Activated T-cell treated with anti-CD3 and anti-CD28 coated beads, Interleukin-2, amount 50 U/mL, for 4 hours (primary cell): Measurements from ENCODE around the gene POU2F3. TPM values are rescaled to one million over a fixed set of nuclear protein-coding genes. Genes with fewer than 3 reads are reported as not detected.
A peak's percentile ranks its signal among the peaks of the same experiment; 100 is the strongest.

Source experiments
- ATAC-seq, 2 donors: fragments of 200-7000 bp; cut with Tn5 transposase; one replicate each; pipeline ENCODE4 v1.10.0; 2021
- DNase-seq: peaks from one replicate; pipeline ENCODE4 v3.0.0-alpha.2; 2020
- H3K27me3 Mint-ChIP-seq: one replicate; pipeline ENCODE4 v1.8.0; 2021; ENCODE audit warnings: low read depth, mixed read lengths
- H3K36me3 Mint-ChIP-seq: one replicate; pipeline ENCODE4 v1.8.0; 2022; ENCODE audit warnings: mixed read lengths; ENCODE audit not compliant: insufficient read depth
- H3K4me1 Mint-ChIP-seq: one replicate; pipeline ENCODE4 v1.8.0; 2021; ENCODE audit warnings: low read depth, mixed read lengths
- H3K4me3 Mint-ChIP-seq: one replicate; pipeline ENCODE4 v1.8.0; 2021; ENCODE audit warnings: mild to moderate bottlenecking, moderate library complexity, mixed read lengths
- H3K9me3 Mint-ChIP-seq: one replicate; pipeline ENCODE4 v1.8.0; 2021; ENCODE audit warnings: mixed read lengths
- total RNA-seq, 3 donors: library from RNA; stranded (reverse); gene quantifications; one replicate each; pipeline ENCODE4 v1.2.1, GENCODE V29; 2021

The POU2F3 gene
- total RNA-seq, 3 donors from 2014 or later = not detected

- ATAC-seq = no peak
- no peak for DNase-seq
- no peaks in the 10 kb centered on the region for H3K9me3 Mint-ChIP-seq
- H3K4me1 Mint-ChIP-seq = peaks cover 19% of the 10 kb centered on the region
- no peaks in the 10 kb centered on the region for H3K36me3 Mint-ChIP-seq
- H3K4me3 Mint-ChIP-seq = no peak overlapping the region
- peaks cover 40% of the 10 kb centered on the region for H3K27me3 Mint-ChIP-seq
Measured at GRCh38 chr11:120332822-120333716, 93.1 kb downstream of the POU2F3 start.

GRCh38 chr11:120333801-120334200 lies 93.9 kb downstream of the POU2F3 start:
- ATAC-seq (no peak), DNase-seq (no peak)
- H3K4me3 Mint-ChIP-seq = no peak overlapping the region
- peaks cover 23% of the 10 kb centered on the region for H3K4me1 Mint-ChIP-seq
- H3K9me3 Mint-ChIP-seq = no peaks in the 10 kb centered on the region
- peaks cover 41% of the 10 kb centered on the region for H3K27me3 Mint-ChIP-seq
- no peaks in the 10 kb centered on the region for H3K36me3 Mint-ChIP-seq

GRCh38 chr11:120334332-120334731 lies 94.4 kb downstream of the POU2F3 start:
- DNase-seq = no peak
- peaks cover 40% of the 10 kb centered on the region for H3K27me3 Mint-ChIP-seq
- H3K4me3 Mint-ChIP-seq = no peak overlapping the region
- no peak for ATAC-seq
- H3K9me3 Mint-ChIP-seq = no peaks in the 10 kb centered on the region
- peaks cover 25% of the 10 kb centered on the region for H3K4me1 Mint-ChIP-seq
- no peaks in the 10 kb centered on the region for H3K36me3 Mint-ChIP-seq

- Mint-ChIP-seq H3K9me3 (no peaks in the 10 kb centered on the region), H3K4me1 (peaks cover 31% of the 10 kb centered on the region)
Measured at GRCh38 chr11:120334894-120335462, 95.0 kb downstream of the POU2F3 start.

GRCh38 chr11:120335556-120335907 lies 95.6 kb downstream of the POU2F3 start:
- H3K36me3 Mint-ChIP-seq = no peaks in the 10 kb centered on the region
- no peaks in the 10 kb centered on the region for H3K9me3 Mint-ChIP-seq
- ATAC-seq (peak; percentile 10 to 14), DNase-seq (no peak)
- peak overlapping the region; percentile 75 for H3K4me3 Mint-ChIP-seq
- H3K4me1 Mint-ChIP-seq = peaks cover 36% of the 10 kb centered on the region
- peaks cover 45% of the 10 kb centered on the region for H3K27me3 Mint-ChIP-seq

More at GRCh38 chr11:120334894-120335462, 95.0 kb downstream of the POU2F3 start:
- peak; percentile 52 for DNase-seq
- peak overlapping the region; percentile 75 for H3K4me3 Mint-ChIP-seq
- no peaks in the 10 kb centered on the region for H3K36me3 Mint-ChIP-seq
- no peak for ATAC-seq
- peaks cover 43% of the 10 kb centered on the region for H3K27me3 Mint-ChIP-seq

- Mint-ChIP-seq H3K4me3 (peak within 1 kb of the TSS; percentile 90), H3K4me1 (peaks cover 38% of the 10 kb centered on the region), H3K9me3 (no peaks in the 10 kb centered on the region), H3K36me3 (no peaks in the 10 kb centered on the region), H3K27me3 (peaks cover 46% of the 10 kb centered on the region)
- DNase-seq = peak; percentile 77
- peak; percentile 61 to 66 for ATAC-seq
Measured at GRCh38 chr11:120335908-120336640, 96.1 kb downstream of the POU2F3 start, which contains the start of gene ARHGEF12. Gene ARHGEF12 (plus strand): TSS chr11:120336413. CDS start chr11:120337244, 831 bp downstream.

- H3K27me3 Mint-ChIP-seq = peaks cover 50% of the 10 kb centered on the region
- no peaks in the 10 kb centered on the region for H3K36me3 Mint-ChIP-seq
- peak overlapping the region; percentile 90 for H3K4me3 Mint-ChIP-seq
- ATAC-seq (peak; percentile 65), DNase-seq (peak; percentile 26)
- peaks cover 38% of the 10 kb centered on the region for H3K4me1 Mint-ChIP-seq
- H3K9me3 Mint-ChIP-seq = no peaks in the 10 kb centered on the region
Measured at GRCh38 chr11:120336641-120337354, 96.9 kb downstream of the POU2F3 start.

- peaks cover 57% of the 10 kb centered on the region for H3K27me3 Mint-ChIP-seq
- ATAC-seq (no peak), DNase-seq (no peak)
- H3K9me3 Mint-ChIP-seq = peaks cover 4% of the 10 kb centered on the region
- peak overlapping the region; percentile 90 for H3K4me3 Mint-ChIP-seq
- H3K4me1 Mint-ChIP-seq = peaks cover 38% of the 10 kb centered on the region
- no peaks in the 10 kb centered on the region for H3K36me3 Mint-ChIP-seq
Measured at GRCh38 chr11:120337355-120338106, 97.6 kb downstream of the POU2F3 start.

- H3K27me3 Mint-ChIP-seq = peaks cover 52% of the 10 kb centered on the region
- no peak for ATAC-seq
- peaks cover 36% of the 10 kb centered on the region for H3K4me1 Mint-ChIP-seq
- no peak for DNase-seq
- H3K4me3 Mint-ChIP-seq = peak overlapping the region; percentile 90
- H3K36me3 Mint-ChIP-seq = no peaks in the 10 kb centered on the region
- H3K9me3 Mint-ChIP-seq = peaks cover 4% of the 10 kb centered on the region
Measured at GRCh38 chr11:120338107-120338933, 98.4 kb downstream of the POU2F3 start.

- ATAC-seq (no peak), DNase-seq (no peak)
- Mint-ChIP-seq H3K9me3 (peaks cover 4% of the 10 kb centered on the region), H3K4me1 (peaks cover 44% of the 10 kb centered on the region), H3K36me3 (no peaks in the 10 kb centered on the region), H3K27me3 (peaks cover 54% of the 10 kb centered on the region), H3K4me3 (no peak overlapping the region)
Measured at GRCh38 chr11:120339394-120339890, 99.5 kb downstream of the POU2F3 start.

- ATAC-seq = peak; percentile 11 to 21
- Mint-ChIP-seq H3K4me1 (peaks cover 48% of the 10 kb centered on the region), H3K4me3 (no peak overlapping the region), H3K9me3 (peaks cover 4% of the 10 kb centered on the region), H3K27me3 (peaks cover 56% of the 10 kb centered on the region), H3K36me3 (no peaks in the 10 kb centered on the region)
- no peak for DNase-seq
Measured at GRCh38 chr11:120340529-120340928, 100.6 kb downstream of the POU2F3 start.

GRCh38 chr11:120342226-120342625 lies 102.3 kb downstream of the POU2F3 start:
- H3K27me3 Mint-ChIP-seq = peaks cover 62% of the 10 kb centered on the region
- H3K36me3 Mint-ChIP-seq = no peaks in the 10 kb centered on the region
- DNase-seq (no peak), ATAC-seq (no peak)
- H3K4me3 Mint-ChIP-seq = no peak overlapping the region
- peaks cover 46% of the 10 kb centered on the region for H3K4me1 Mint-ChIP-seq
- peaks cover 4% of the 10 kb centered on the region for H3K9me3 Mint-ChIP-seq
